KBM-7 (cell line): ENCODE results near the gene CLASP1.
"Not testable (repeated sequence)": the region's sequence is repeated elsewhere in the genome, so short reads cannot be mapped to it uniquely, and the experiment has no call there.

Experiments used
- DNase-seq: peaks from one replicate; pipeline ENCODE4 v3.0.0-alpha.2; 2015
- in situ Hi-C: fragments of 300-500 bp; cut with MboI; formaldehyde crosslinking; loops from 2 replicates; pipeline ENCODE4 v1.14.3; 2020; ENCODE audit warnings: low sequenced_read_pairs, low pct_unique_long_range_greater_than_20kb, mixed read lengths

The CLASP1 gene

DNA sequence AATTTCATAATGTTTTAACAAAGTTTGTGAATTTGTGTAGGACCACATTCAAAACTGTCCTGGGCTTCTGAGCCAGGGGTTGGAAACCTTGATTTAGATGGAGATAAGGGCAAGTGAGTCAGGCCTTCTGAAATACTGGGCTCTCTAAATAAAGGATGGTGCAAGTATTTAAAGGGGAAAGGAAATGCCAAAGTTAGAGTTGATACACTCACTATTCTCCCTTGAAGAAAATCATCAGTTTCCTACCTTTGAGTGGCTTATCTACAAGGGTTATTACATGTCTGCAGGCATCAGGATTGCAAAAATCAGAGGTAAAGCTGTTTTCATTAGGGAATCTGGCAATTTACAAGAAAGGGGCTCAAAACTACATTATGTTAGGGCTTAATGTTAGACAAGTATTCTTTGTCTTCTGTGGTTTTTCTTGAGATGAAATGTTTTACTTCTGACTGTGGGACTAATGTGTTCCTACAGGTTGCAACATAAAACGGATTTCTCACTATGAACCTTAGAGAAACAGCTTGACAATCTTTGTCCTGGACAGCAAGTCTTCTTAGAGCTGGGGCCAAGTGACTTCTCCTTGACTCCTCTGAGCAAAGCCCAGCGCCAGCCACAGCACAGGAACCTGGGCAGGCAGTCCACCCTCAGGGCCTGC, 87.5 kb downstream of the CLASP1 start:
- no peak for DNase-seq
- in situ Hi-C loops, result no loop called here

GRCh38 chr2:121558329-121558728, 90.9 kb downstream of the CLASP1 start:
- DNase-seq, result no peak
- in situ Hi-C loops, result no loop called here

DNA sequence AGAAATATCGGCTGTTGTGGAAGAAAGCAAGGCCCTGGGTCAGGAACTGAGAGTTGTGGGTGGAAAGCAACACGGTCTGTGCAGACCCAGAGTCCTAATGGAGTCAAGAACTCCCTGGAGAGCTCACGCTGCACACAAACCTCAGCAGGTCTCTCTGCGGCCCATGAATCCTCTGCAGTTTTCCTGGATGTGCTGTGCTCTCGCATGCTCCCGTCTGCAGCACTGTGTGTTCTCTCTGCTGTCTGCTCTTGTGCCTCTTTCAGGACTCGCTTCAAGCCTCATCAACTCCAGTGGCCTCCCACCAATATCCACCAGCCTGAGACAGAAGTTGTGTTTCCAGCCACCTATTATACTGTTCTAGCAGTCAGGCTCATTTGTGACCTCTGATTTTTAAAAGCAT, 94.3 kb downstream of the CLASP1 start:
- no peak for DNase-seq
- in situ Hi-C loops, result no loop called here

GRCh38 chr2:121552477-121553180, 96.6 kb downstream of the CLASP1 start:
- peak; percentile 35 for DNase-seq
- in situ Hi-C loops, result not testable (repeated sequence)

- DNase-seq, result no peak
- in situ Hi-C loops, result no loop called here
Observed at GRCh38 chr2:121550669-121551068, 98.6 kb downstream of the CLASP1 start.

DNA sequence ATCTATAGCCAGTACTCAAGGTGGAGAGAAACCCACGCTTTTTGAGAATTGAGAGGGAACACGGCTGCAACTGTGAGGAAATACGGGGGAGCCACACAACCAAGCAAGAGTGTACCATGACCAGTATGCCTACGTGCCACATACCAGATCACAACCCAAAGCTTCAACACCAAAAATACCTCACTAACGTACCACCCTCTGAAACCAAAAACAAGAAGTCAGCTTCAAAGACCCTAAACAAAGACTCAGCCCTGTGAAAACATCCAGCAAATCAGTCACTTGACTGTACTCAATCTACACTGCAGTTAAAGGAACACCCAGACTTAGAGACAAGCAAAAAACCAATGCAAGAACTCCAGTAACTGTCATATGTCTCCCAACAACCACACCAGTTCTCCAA, 101.6 kb downstream of the CLASP1 start:
- no peak for DNase-seq
- in situ Hi-C loops, result no loop called here

DNA sequence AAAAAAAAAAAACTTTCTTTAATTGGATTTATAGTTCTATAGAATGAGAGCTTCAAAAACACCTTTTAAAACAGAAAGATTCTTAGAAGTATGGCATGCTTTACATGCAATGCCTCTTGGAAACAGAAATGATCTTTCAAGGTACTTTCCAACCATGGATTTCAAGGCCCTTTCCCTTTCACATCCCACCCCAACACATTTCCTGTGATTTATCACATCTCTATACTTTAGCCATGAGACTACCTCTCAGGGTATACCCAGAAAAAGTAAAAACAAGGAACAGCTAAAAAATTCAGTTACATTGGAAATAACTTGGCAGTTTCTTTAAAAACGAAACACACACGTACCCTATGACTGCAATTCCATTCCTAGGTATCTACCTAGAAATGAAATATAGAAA, 103.3 kb downstream of the CLASP1 start:
- DNase-seq, result no peak
- in situ Hi-C loops, result no loop called here

DNA sequence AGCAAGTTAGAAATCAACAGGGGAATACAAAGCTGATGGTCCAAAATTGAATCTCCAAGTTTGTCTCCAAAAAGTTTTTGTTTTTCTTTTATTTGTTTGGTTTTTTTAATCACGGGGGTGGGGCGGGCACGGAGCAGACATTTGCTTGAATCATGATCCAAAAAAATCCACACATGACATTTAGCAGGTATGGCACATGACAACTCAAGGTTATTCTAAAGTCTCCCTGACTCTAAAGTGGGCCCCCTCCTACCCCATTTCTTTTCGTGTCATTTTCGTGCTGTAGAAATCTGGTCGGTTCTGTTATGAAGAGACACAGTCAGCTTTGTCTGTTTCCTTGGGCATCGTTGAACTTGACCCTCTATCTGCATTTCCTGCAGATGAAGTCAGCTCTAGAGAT, 104.0 kb downstream of the CLASP1 start:
- no peak for DNase-seq
- in situ Hi-C loops, result no loop called here

GRCh38 chr2:121541495-121541894, 107.8 kb downstream of the CLASP1 start:
- in situ Hi-C loops, result no loop called here
- DNase-seq, result no peak

DNA sequence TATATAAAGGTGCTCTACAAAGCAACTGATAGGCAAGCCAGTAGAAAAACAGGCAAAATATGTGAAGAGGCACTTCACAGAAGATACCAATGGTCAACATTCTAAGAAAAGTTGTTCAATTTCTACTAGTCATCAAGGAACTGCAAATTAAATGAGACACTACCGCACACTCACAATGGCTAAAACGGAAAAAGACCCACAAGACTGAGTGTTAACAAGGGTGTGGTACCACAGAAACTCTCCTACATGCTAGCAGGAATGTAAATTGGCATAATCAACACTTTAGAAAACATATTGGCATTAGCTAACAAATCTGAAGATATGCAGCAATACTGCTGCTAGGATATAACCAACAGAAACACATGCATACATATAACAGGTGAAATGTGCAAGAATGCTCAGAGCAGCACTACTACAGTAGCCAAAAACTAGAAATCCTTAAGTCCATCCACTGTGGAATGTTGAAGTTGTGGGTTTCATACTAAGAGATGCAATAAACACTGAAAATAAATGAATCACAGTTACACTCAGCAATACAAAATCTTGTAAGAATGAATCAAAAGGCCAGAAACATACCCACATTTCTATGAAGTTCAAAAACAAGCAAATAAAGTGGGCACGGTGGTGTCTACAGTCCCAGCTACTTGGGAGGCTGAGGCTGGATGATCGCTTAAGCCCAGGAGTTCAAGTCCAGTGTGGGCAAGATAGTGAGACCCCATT, 109.4 kb downstream of the CLASP1 start:
- in situ Hi-C loops, result no loop called here
- no peak for DNase-seq

DNA sequence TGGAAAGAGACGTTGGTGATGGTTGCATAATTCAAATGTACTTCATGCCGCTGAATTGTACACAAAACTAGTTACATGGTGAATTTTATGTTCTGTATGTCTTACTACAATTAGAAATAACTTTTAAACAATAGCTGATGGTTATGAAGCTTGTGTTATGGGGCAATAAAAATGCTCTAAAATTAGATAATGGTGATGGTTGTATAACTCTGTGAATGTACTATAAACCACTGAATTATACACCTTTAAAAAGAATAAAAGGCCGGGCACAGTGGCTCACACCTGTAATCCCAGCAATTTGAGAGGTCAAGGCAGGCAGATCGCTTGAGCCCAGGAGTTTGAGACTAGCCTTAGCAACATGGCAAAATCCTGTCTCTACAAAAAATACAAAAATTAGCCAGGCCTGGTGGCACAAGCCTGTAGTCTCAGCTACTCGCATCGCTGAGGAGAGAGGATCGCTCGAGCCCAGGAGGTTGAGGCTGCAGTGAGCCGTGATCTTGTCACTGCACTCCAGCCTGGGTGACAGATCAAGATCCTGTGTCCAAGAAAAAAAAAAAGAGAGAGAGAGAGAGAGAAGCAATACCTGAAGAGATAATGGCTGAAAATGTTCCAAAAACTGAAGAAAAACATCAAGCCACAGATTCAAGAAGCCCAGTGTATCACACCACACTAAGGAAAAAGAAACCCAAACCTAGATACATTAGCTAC, 112.3 kb downstream of the CLASP1 start:
- DNase-seq, result no peak
- in situ Hi-C loops, result no loop called here

DNA sequence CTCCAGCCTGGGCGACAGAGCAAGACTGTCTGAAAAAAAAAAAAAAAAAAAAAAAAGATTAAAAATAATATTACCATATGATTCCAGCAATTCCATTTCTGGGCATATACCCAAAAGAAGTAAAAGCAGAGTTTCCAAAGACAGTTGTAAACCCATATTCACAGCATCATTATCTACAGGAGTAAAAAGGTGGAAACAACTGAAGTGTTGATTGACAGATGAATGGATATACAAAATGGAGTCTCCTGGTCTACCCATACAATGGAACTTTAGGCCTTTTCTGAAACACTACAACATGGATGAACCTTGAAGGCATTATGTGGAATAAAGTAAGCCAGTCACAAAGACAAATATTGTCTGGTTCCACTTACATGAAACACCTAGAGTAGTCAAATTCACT, 112.9 kb downstream of the CLASP1 start:
- in situ Hi-C loops, result no loop called here
- no peak for DNase-seq

GRCh38 chr2:121534007-121534406, 115.3 kb downstream of the CLASP1 start:
- DNase-seq, result no peak
- in situ Hi-C loops, result no loop called here

- DNase-seq, result peak; percentile 15
- in situ Hi-C loops, result no loop called here
Observed at GRCh38 chr2:121532894-121533293, 116.4 kb downstream of the CLASP1 start.

DNA sequence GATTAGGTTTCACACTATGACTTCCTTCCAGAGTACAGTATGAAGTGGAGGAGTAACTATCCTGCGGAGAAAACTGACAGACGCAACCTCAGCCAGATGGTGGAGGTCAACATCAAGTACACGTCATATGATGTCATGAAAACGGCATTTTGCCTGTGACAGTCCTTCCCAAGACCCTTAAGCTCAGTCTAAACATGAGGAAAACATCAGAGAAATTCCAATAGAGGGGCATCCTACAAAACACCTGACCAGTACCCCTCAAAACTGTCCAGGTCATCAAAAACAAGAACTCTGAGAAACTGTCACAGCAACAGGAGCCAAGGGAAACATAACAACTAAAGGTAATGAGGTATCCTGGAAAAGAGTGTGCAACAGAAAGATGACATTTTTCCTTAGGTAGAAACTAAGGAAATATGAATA, 116.9 kb downstream of the CLASP1 start:
- in situ Hi-C loops, result no loop called here
- DNase-seq, result peak; percentile 63

- in situ Hi-C loops, result no loop called here
- peak; percentile 90 for DNase-seq
Observed at GRCh38 chr2:121530212-121530705, 119.0 kb downstream of the CLASP1 start.

DNA sequence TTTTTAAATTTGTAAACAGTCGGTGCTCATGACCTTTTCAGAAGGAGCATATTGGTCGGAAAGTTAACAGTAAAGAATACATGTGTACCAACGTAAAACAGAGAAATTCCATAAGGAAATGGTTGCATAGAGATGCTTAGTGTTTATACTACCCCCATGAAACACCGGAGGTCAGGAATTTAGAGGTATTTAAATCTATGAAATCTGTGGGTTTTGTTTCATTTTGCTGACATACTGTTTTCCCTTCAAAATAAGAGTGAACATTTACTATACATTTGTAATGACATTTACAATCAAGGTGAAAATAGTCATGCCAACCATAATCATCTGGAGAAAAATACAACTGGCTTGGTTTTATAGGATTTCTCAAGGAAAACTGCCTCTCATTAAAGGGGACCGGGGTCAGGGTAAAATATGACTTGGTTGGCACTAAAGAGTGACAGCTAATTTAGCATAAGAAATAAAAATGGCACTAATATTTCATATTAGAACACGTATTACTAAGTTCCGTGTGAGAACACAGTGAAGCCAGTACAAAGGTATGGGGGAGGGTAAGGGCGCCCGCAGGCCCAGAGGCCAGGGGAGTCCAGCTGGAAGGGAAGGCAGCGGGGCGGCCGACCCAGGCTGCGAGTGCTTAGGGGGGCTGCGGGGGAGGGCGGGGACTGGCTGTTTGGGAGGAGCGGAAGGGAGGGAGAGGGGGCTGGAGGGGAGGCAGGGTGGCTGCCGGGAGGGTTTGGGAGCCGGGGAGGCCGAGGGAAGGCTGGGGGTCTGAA, 119.6 kb downstream of the CLASP1 start:
- in situ Hi-C loops, result no loop called here
- no peak for DNase-seq

GRCh38 chr2:121527009-121527682, 122.1 kb downstream of the CLASP1 start:
- no peak for DNase-seq
- in situ Hi-C loops, result no loop called here
